Activated effector memory CD4-positive, alpha-beta T cell treated with anti-CD3 and anti-CD28 coated beads, Interleukin-2, amount 50 U/mL, for 16 hours (primary cell): ENCODE measurements around the gene RASGEF1C.
A peak's percentile ranks its signal among the peaks of the same experiment; 100 is the strongest.

Source experiments
- DNase-seq: peaks from one replicate; pipeline ENCODE4 v3.0.0-alpha.2; 2020

RASGEF1C gene

GRCh38 chr5:180159756-180160155, 49.3 kb downstream of the RASGEF1C start:
- no peak for DNase-seq

- DNase-seq: peak; percentile 2
Observed at GRCh38 chr5:180157866-180158265, 51.1 kb downstream of the RASGEF1C start.

GRCh38 chr5:180156141-180156540, 52.9 kb downstream of the RASGEF1C start:
- DNase-seq: peak; percentile 31

GRCh38 chr5:180155365-180155926, 53.6 kb downstream of the RASGEF1C start:
- DNase-seq: peak; percentile 21

GRCh38 chr5:180154821-180155364, 54.1 kb downstream of the RASGEF1C start:
- peak; percentile 33 for DNase-seq

- DNase-seq: peak; percentile 10
Observed at GRCh38 chr5:180153991-180154390, 55.0 kb downstream of the RASGEF1C start.

- peak; percentile 16 for DNase-seq
Observed at GRCh38 chr5:180153099-180153498, 55.9 kb downstream of the RASGEF1C start.

GRCh38 chr5:180143656-180144364, 65.2 kb downstream of the RASGEF1C start:
- peak; percentile 57 for DNase-seq

GRCh38 chr5:180142824-180143610, 66.0 kb downstream of the RASGEF1C start:
- DNase-seq: peak; percentile 36

GRCh38 chr5:180142021-180142765, 66.8 kb downstream of the RASGEF1C start:
- peak; percentile 41 for DNase-seq

GRCh38 chr5:180141068-180141660, 67.8 kb downstream of the RASGEF1C start:
- DNase-seq: peak; percentile 19

GRCh38 chr5:180140571-180140970, 68.4 kb downstream of the RASGEF1C start:
- DNase-seq: peak; percentile 38

GRCh38 chr5:180140079-180140554, 68.9 kb downstream of the RASGEF1C start:
- peak; percentile 50 for DNase-seq

GRCh38 chr5:180139731-180140055, 69.3 kb downstream of the RASGEF1C start:
- peak; percentile 47 for DNase-seq

- peak; percentile 57 for DNase-seq
Observed at GRCh38 chr5:180138976-180139730, 69.9 kb downstream of the RASGEF1C start.

GRCh38 chr5:180138214-180138975, 70.6 kb downstream of the RASGEF1C start:
- DNase-seq: peak; percentile 31

GRCh38 chr5:180137401-180138213, 71.4 kb downstream of the RASGEF1C start:
- peak; percentile 44 for DNase-seq

- peak; percentile 45 for DNase-seq
Observed at GRCh38 chr5:180136630-180137381, 72.2 kb downstream of the RASGEF1C start.
